HepG2 (cell line): ENCODE measurements around the gene CALY. TPM values are rescaled to one million over a fixed set of nuclear protein-coding genes. Genes with fewer than 3 reads are reported as not detected.

Experiments used
- AHDC1 ChIP-seq: sonication (generic); formaldehyde crosslinking; IDR thresholded peaks from 2 replicates; pipeline ENCODE4 v1.5.1; 2020; ENCODE audit warnings: mild to moderate bottlenecking, missing genetic modification reagents, borderline replicate concordance
- DNMT3B ChIP-seq: conservative IDR thresholded peaks from 2 replicates; pipeline ENCODE4 v1.6.1; 2016; ENCODE audit warnings: missing biosample characterization, control low read depth
- E2F1 ChIP-seq: sonication (generic); formaldehyde crosslinking; IDR thresholded peaks from 2 replicates; pipeline ENCODE4 v1.5.0; 2020; ENCODE audit warnings: missing genetic modification reagents
- FUBP1 ChIP-seq: sonication (generic); formaldehyde crosslinking; IDR thresholded peaks from 2 replicates; pipeline ENCODE4 v1.5.1; 2020; ENCODE audit warnings: missing genetic modification reagents, mild to moderate bottlenecking, borderline replicate concordance
- MAZ ChIP-seq, 2 experiments: sonication (generic) in 1 of 2; formaldehyde crosslinking in 1 of 2; IDR thresholded peaks; 2 replicates each; pipeline versions ENCODE4 v1.5.0 to v1.6.1; 2012 to 2020; ENCODE audit warnings: low read depth in 2 of 2, mild to moderate bottlenecking in 2 of 2, borderline replicate concordance in 1 of 2, improper control_type of control experiment in 1 of 2, low read length in 1 of 2, missing genetic modification reagents in 1 of 2, moderate library complexity in 1 of 2
- NPAS2 ChIP-seq: sonication (generic); formaldehyde crosslinking; IDR thresholded peaks from 2 replicates; pipeline ENCODE4 v1.8.0; 2022; ENCODE audit warnings: mild to moderate bottlenecking, missing genetic modification reagents, borderline replicate concordance
- RAD51 ChIP-seq: fragments of 450-650 bp; IDR thresholded peaks from 2 replicates; pipeline ENCODE4 v1.6.1; 2016; ENCODE audit warnings: borderline replicate concordance
- STAG1 ChIP-seq: sonication (generic); formaldehyde crosslinking; IDR thresholded peaks from 2 replicates; pipeline ENCODE4 v1.4.0; 2020; ENCODE audit warnings: missing genetic modification reagents
- TP53 ChIP-seq: sonication (generic); formaldehyde crosslinking; conservative IDR thresholded peaks from 2 replicates; pipeline ENCODE4 v1.4.0; 2020; ENCODE audit warnings: missing genetic modification reagents
- TRAFD1 ChIP-seq: sonication (generic); formaldehyde crosslinking; IDR thresholded peaks from 2 replicates; pipeline ENCODE4 v1.5.1; 2020; ENCODE audit warnings: missing genetic modification reagents, mild to moderate bottlenecking, borderline replicate concordance
- ZNF274 ChIP-seq: sonication (generic); formaldehyde crosslinking; IDR thresholded peaks from 2 replicates; pipeline ENCODE4 v1.5.1; 2020; ENCODE audit warnings: mild to moderate bottlenecking, missing genetic modification reagents
- ZSCAN21 ChIP-seq: sonication (generic); formaldehyde crosslinking; IDR thresholded peaks from 2 replicates; pipeline ENCODE4 v1.8.0; 2022; ENCODE audit warnings: mild to moderate bottlenecking, missing genetic modification reagents, moderate library complexity, borderline replicate concordance
- ZUFSP ChIP-seq: sonication (generic); formaldehyde crosslinking; IDR thresholded peaks from 2 replicates; pipeline ENCODE4 v1.9.0; 2021; ENCODE audit warnings: missing genetic modification reagents, mild to moderate bottlenecking, borderline replicate concordance
- polyA plus RNA-seq, 8 experiments: library from polyadenylated mRNA; depleted of rRNA in 3 of 8; stranded (reverse) in 7 of 8; unstranded in 1 of 8; fragments of >200 nt; fragmentation: Illumina TruSeq in 4 of 8; extraction: Trizol in 4 of 8; gene quantifications; 2 replicates each; pipeline versions ENCODE4 v1.2.1 to v1.2.3, GENCODE V29; 2011 to 2016; ENCODE audit warnings: low read depth in 4 of 8, missing spikeins in 1 of 8, mixed read lengths in 1 of 8; ENCODE audit not compliant: insufficient read depth in 1 of 8
- total RNA-seq, 5 experiments: library from RNA; depleted of rRNA; stranded (reverse); fragments of >200 nt; fragmentation: Illumina TruSeq; extraction: Trizol; gene quantifications; 2 replicates each; pipeline ENCODE4 v1.2.3, GENCODE V29; 2016; ENCODE audit warnings: low read depth in 1 of 5

Gene CALY
- total and polyA plus RNA-seq, 2 of the 13 experiments (the other 11 are each of a cell fraction or from before 2014, with no cell fraction given): 0.08 TPM; not detected in 1

- TF ChIP-seq FUBP1: no peak
- no peak for TF ChIP-seq RAD51
- TF ChIP-seq ZSCAN21 (CRISPR knock-in tag): peak; percentile 60; the same call in 1 of the 2 replicates
- TF ChIP-seq DNMT3B (CRISPR knock-in tag): no peak
- no peak for TF ChIP-seq ZUFSP (CRISPR knock-in tag)
- peak; percentile 60; the same call in 1 of the 2 replicates for TF ChIP-seq E2F1 (CRISPR knock-in tag)
- no peak for TF ChIP-seq NPAS2 (CRISPR knock-in tag)
- TF ChIP-seq AHDC1 (CRISPR knock-in tag): no peak
- 0 out of 2 replicates have a peak, but pooled peaks have one; percentile 28 for TF ChIP-seq ZNF274 (CRISPR knock-in tag)
- no peak for TF ChIP-seq TP53 (CRISPR knock-in tag)
- no peak for TF ChIP-seq STAG1 (CRISPR knock-in tag)
- TF ChIP-seq MAZ (IDR thresholded peaks at IDR 0.05; ENCODE audit: borderline replicate concordance, low read depth, low read length): peak; percentile 58; the same call in 1 of the 2 replicates
- TF ChIP-seq MAZ (CRISPR knock-in tag; IDR thresholded peaks at IDR 0.05; ENCODE audit: low read depth): peak; percentile 74
- TF ChIP-seq TRAFD1 (CRISPR knock-in tag): no peak
These were observed 36.7 kb upstream of the CALY start, which contains the start of gene ECHS1 (continued) for GRCh38 chr10:133373174-133374090.
